ENCODE results near the gene IL37.
"Not testable (repeated sequence)": the region's sequence is repeated elsewhere in the genome, so short reads cannot be mapped to it uniquely, and the experiment has no call there.

The IL37 gene

GRCh38 chr2:112891385-112891831, 19.6 kb upstream of the IL37 start:
- no peak for DNase-seq

- no peak for DNase-seq
Observed at GRCh38 chr2:112893752-112894151, 17.2 kb upstream of the IL37 start.

GRCh38 chr2:112896909-112897623, 13.9 kb upstream of the IL37 start:
- no peak for DNase-seq

- DNase-seq = no peak
Observed at GRCh38 chr2:112897624-112897978, 13.4 kb upstream of the IL37 start.

GRCh38 chr2:112901431-112902065, 9.4 kb upstream of the IL37 start:
- not testable (repeated sequence) for DNase-seq

GRCh38 chr2:112902816-112903215, 8.1 kb upstream of the IL37 start:
- DNase-seq = no peak

- no peak for DNase-seq
Observed at GRCh38 chr2:112904883-112905282, 6.1 kb upstream of the IL37 start.

- no peak for DNase-seq
Observed at GRCh38 chr2:112906276-112906675, 4.7 kb upstream of the IL37 start.

GRCh38 chr2:112907001-112907949, 3.7 kb upstream of the IL37 start:
- DNase-seq = no peak

GRCh38 chr2:112908559-112908958, 2.4 kb upstream of the IL37 start:
- not testable (repeated sequence) for DNase-seq

GRCh38 chr2:112910219-112910618, 746 bp upstream of the IL37 start:
- DNase-seq = no peak

GRCh38 chr2:112912403-112912802, 1.4 kb downstream of the IL37 start:
- no peak for DNase-seq

GRCh38 chr2:112915300-112916144, 4.6 kb downstream of the IL37 start:
- no peak for DNase-seq

GRCh38 chr2:112916145-112916571, 5.2 kb downstream of the IL37 start:
- no peak for DNase-seq

- no peak for DNase-seq
Observed at GRCh38 chr2:112916625-112917247, 5.8 kb downstream of the IL37 start.

- no peak for DNase-seq
Observed at GRCh38 chr2:112917856-112918255, 6.9 kb downstream of the IL37 start.

GRCh38 chr2:112918256-112918655, 7.3 kb downstream of the IL37 start:
- DNase-seq = no peak

GRCh38 chr2:112919086-112919485, 8.1 kb downstream of the IL37 start:
- no peak for DNase-seq

GRCh38 chr2:112920923-112921532, 10.1 kb downstream of the IL37 start:
- DNase-seq = peak; percentile 5 to 43

- no peak for DNase-seq
Observed at GRCh38 chr2:112921982-112922381, 11.0 kb downstream of the IL37 start.

- no peak for DNase-seq
Observed at GRCh38 chr2:112923237-112923966, 12.4 kb downstream of the IL37 start.
